HG03039 (cell line): ENCODE measurements around the gene CIAO1.
"Not testable (repeated sequence)": the region's sequence is repeated elsewhere in the genome, so short reads cannot be mapped to it uniquely, and the experiment has no call there.

Source experiments
- ATAC-seq: cut with Tn5 transposase; IDR thresholded peaks from one replicate; pipeline ENCODE4 v1.9.1; 2021; ENCODE audit warnings: mild to moderate bottlenecking, moderate library complexity; ENCODE audit not compliant: unreplicated experiment

CIAO1 gene

DNA sequence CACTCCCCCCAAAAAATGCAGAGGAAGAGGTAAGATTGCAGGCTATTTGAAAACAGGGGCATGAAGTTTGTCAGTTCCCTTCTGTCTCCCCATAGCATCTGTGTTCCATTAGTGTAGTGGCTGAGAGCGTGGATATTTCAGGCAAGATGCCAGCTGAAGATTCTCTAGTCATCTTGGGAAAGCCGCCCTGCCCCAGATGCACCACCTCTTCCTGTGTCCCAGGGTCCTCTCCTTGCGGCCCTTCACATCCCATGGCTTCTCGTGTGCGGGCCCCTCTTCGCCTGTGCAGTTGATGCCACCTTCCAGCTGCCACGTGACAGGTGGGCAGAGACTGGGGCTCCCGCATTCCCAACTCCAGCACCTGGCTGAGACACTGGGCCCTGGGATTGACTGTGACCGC is 16.4 kb upstream of the CIAO1 start:
- ATAC-seq = no peak

DNA sequence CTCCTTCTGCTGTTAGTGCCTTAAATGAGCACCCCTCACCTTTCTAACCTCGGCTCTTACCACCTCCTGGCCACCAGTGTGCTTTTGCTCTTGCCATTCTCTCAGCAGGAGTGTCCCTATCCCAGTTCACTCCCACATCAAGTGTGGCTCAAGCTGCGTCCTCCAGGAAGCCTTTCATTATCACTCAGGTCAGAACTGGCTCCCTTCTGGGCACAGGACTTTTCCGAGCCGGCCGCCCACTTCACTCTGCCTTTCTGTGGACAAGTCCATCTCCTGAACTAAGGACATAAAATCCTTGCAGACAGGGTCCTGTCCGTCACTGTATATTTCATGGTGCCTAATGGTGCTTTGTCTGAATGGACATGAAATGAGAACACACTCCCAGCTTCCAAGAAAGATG is 15.8 kb upstream of the CIAO1 start:
- ATAC-seq = no peak

DNA sequence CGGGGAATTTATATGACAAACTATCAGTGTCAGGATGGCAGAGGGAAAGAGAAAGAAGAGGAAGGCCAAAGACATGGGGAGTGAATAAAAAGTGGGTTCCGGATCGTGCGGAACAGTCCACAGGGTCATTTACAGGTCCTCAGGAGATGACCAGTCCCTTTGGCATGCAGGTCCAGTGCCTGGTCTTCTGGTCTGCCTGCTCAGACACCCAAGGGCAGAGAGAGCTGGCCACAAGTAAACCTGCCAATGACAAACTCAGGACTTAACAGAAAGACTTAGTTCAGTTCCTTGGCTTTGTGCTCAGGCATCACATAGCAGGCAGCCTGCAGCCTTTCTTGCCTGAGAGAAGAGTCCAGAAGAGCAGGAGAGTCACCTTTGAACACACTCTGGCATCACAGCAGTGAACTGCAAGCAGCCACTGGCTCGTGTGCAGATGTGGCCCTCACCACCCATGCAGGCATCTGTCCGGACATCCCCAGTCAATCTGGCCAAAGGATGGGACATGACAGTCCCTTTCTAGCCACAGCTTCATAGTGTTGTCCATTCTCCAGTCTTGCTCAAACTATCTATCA is 14.2 kb upstream of the CIAO1 start:
- ATAC-seq = no peak

DNA sequence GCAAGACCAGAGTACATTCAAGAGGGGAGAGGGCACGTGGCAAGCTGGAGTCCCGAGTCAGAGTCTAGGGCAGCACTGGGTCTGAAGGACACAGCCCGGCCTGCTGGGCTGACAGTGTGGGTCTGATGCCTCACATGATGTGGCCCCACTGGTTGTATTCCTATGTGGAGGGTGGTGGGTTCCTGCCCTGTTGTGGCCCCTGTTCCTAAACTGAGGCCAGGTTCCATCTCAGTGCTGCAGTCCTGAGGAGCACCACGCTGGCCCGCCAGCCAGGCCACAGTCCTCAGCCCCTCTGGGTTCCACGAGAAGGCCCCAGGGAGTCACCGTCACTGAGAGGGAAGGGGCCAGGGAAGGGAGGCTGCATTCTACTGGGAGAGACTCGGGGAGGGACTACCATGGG is 13.5 kb upstream of the CIAO1 start:
- no peak for ATAC-seq

DNA sequence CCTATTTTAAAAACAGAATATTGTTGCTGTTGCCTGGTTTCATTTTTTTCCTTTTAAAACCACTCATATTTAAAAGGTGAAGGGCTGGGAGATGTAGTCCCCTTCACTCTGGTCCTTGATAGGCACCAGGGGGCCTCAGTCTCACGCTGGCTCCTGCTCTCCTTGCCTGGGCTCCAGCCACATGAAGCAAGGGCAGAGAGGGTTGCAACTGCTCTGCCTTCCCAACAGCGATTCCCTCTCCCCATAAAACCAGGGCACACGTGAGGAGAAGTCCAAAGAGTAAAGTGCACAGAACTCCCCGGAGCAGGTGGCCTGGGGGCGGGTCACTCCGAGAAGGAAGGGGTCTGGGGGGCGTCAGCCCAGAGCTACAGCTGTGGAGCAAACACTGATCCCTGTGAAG is 13.0 kb upstream of the CIAO1 start:
- no peak for ATAC-seq

DNA sequence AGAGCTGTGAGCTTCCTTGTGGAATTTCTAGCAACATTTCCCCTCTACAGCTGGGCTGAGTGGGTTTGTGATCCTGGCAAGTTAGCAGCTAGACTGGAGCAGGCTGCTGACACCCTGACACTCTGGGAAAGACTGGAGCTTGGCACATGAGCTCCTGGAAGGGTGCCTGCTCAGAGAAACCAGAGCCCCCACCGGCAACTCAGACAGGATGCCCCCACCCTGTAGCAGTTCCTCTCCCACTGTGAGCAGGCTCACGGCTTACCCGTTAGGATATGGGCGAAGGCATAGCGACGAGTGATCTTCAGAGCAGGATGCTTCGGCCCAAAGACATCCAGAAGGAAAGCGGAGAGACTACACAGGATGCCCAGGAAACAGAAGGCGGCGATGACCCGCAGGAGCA is 11.5 kb upstream of the CIAO1 start:
- ATAC-seq = no peak

DNA sequence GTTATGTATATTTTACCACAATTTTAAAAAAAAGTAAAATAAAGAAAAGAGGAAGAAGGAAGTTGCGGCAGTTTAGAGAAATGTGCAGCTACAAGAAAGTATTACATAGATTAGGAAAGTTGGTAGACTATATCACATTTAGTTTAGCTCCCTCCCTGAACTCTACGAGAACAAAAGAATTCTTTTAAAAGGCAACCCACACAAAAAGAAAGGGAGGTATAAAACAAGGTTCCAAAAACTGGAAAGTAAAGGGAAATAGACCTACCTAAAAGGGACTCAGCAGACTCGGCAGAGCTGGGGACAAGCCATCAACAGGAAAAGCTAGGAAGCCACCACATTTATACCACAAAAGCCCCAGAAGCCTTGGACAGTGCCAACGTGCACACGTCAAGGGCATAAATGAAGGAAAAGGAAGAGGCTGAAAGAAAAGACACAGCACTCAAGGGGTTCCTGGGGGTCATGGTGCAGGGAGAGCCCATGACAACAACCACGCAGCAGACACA is 9.4 kb upstream of the CIAO1 start:
- ATAC-seq = no peak

DNA sequence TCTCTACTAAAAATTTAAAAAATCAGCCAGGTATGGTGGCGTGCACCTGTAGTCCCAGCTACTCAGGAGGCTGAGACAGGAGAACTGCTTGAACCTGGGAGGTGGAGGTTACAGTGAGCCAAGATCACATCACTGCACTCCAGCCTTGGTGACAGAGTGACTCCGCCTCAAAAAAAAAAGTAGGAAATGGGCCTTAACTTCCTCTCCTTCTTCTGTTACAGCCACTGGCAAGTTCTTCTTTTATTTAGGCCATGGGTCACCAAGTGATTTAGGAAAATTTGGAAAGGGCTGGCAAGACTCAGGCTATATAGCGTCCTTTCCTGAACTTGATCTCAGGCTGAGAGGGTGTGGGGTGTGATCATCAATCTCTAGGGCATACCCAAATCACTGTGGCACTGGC is 8.3 kb upstream of the CIAO1 start:
- ATAC-seq = not testable (repeated sequence)

DNA sequence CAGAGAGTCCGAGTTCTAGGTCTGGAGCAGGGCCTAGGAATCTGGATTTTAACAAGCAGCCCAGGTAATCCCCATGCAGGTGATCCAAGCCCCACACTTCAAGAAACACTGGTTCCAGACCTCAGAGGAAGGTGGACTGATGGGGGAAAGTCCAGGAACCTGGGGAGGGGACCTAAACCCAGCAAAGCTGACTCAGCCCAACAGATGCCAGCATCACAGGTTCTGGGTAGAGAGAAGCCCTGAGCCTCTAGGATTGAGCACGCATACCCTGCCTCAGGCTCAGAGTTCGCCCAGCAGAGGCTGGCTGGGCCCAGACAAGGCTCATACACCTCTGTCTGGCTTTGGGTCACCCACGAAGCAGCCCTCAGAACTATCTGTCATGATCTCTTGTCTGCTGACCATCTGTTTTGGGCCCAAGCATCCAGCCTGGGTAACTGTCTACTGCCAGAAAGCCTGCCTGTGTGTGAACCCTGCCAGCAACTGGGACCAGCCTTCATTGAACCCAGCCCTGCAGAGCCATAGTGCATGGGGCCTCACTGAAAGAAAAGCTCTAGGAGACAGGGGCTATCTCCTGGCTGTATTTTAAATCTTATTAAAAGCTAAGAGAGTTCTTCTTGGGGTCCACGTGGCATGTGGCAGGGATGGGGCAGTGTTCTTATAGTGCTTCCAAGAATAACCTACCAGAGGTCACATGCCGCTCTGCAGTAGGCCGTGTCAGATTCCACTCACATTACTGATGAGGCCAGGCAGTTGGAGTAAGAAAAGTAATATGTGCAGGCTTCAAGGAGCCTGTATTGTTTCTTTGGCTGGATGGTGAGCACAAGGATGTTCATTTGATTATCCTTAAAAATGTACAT is 7.6 kb upstream of the CIAO1 start:
- ATAC-seq = no peak

DNA sequence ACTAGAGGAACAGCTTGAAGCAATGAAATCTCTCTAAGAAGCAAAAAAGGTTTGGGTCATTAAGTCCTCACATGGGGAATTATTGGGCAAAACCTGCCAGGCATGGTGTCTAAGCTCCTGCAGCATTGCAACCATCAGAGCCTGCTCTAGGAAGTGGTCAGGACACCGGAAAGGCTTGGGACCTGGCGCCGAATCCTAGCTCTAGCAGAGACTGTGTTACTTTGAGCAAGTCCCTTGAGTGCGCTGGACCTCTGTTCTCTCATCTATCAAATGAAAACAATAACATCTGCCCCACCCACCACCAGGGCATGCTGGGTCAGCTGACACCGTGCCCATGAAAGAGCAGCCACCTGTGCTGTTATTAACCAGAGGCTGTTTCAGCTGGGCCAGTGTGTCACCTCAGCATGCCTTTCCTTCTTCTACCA is 6.5 kb upstream of the CIAO1 start:
- no peak for ATAC-seq

DNA sequence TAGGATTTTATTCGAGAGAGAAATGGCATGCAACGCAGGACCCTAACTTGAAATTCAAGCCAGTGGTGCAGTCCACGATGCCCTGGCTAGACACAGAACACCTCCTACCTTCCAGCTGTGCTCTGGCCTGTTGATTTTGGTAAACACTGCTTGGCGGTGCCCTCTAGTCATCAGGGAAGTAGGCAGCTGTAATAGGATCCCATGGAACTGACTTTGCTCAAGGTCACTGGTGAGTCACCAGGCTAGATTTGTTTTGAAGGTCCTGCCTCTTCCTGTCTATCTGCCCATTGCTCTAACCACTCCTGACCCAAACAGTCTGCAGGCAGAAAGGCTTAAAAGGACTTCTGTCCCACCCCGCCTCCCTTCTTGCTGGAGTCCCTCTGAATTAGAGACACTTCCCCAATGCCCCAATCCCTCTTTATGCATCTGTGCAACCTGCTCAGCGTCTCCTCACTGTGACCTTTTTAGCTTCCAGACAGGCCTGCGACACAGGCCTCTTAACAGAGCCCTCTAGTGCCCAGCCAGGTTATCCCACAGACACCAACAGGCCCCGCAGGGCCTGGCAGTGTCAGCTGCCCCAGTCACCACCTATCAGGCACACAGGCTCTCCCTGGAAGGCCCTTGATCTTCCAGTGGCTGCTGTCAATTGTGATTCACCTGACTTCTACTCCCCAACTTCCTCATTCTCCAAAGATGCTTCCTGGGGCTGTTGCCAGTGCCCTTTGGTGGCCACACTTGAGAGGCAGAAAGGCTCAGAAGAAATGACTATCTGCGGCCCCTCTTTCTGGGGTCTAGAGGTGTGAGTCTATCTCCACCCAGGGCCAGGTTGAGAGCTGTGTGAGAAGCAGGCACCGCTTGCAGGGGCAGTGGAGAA is 5.4 kb upstream of the CIAO1 start:
- ATAC-seq = no peak

DNA sequence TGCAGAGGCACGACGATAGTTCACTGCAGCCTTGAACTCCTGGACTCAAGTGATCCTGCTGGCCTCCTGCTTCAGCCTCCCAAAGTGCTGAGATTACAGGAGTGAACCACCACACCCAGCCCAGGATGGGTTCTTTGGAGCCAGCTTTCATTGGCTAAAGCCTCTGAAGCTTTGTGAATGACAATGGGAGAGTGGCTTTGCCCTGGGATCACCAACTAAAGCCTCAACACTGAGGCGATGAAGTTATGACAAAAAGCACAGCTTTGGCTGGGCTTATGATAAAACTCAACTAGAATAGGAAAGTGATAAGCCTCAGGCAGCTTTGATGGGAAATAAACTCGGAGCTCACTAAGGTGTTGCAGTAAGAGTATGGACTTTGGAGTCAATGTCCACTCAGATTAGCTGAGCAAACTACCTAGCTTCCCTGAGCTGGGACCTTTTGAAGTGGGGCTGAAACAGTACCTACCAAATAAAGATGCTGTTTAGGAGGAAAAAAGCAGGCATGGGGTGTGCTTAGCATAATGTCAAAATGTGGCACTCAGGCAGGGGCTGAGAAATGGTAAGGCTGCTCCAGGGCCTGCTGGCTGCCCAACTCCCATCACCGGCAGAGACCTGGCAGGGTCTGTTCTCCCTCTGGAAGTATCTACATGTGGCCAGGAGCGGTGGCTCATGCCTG is 4.6 kb upstream of the CIAO1 start:
- no peak for ATAC-seq

DNA sequence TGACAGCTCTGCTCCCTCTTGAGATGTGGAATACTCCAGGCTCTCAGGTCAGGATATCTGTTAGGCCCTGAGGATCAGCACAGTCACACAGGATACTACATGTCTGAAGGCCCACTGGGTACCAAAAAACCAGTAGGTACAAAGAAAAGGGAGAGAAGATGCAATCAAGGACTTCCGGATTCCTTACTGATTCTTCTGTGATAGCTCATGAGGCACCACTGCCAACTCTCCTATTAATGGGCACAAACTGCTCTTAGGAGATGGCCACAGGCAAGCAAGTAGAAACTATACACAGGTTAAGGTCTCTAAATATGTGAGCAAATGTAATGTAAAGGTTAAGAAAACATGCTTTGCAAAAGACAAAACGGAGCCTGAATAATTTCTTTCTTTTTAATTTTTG is 3.7 kb upstream of the CIAO1 start:
- ATAC-seq = no peak

DNA sequence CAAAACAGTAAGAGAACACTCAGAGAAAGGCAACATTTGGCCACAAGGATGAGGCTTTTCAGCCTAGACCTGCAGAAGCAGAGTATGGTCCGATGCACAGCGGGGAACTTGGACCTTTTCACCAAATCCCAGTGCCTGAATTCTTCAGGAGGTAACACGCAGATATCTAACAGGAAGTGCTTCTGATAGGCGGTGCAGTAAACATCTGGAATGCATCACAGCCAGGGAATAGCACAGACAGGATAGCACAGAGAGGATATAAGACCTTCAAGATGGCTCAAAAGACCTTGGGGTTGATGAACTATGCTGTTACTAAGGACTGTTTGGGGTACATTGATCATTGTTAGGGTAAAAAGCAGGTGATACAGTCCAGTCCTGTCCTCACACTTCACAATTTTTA is 1.9 kb upstream of the CIAO1 start:
- ATAC-seq = no peak

DNA sequence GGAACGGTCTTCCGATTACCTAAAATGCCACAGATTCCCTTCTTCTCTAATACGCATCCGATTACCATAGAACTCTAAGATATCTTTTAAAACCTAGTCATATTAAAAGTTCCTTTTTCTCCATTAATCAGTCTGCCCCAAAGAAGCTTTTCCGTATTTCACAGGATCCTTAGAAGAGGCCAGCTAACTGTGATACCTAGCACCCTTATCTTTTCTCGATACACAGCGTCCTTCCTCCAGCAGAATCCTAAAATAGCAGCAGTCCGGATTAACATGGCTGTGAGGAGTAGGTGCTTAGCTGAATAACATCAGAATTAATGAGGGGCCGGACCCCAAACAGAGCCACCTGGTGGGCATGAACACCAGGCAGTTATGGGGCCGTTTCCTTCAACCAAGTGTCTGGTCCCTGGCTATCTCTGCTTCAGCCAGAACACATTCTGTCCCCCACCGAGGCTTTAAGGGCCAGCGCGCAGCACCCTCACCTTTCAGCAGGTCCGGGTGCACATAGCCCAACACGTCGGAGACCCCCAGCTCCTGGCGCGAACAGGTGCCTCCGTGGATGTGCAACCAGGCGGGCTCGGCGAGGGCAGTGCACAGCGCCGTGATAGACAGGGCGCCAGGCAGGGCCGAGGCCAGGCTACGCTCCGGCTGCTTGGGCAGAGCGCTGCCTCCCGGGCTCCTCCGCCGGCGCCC is 1.2 kb upstream of the CIAO1 start:
- peak; percentile 4 for ATAC-seq

DNA sequence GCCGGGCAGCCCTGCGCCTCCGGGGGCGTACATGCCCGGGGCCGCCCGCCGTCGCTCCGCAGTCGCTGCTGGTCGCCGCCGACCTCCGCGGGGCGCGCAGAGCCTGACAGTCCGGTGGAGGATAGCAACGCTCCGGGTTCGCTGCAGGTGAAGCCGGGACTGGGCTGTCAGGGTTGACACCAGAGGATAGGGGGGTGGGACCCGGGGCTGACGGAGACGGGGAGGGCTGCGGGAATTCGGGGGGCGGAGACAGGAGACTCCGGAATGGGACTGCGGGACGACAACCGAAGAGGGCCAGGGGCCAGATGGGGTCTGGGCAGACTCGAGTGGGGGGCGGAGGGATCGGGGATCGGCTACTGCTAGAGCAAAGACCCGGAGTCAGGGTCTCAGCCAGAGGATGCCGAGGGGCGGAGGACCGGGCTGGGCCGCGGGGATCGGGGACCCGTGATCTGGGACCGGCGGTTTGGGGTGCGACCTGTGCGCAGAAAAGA is 631 bp upstream of the CIAO1 start:
- ATAC-seq = peak; percentile 15

DNA sequence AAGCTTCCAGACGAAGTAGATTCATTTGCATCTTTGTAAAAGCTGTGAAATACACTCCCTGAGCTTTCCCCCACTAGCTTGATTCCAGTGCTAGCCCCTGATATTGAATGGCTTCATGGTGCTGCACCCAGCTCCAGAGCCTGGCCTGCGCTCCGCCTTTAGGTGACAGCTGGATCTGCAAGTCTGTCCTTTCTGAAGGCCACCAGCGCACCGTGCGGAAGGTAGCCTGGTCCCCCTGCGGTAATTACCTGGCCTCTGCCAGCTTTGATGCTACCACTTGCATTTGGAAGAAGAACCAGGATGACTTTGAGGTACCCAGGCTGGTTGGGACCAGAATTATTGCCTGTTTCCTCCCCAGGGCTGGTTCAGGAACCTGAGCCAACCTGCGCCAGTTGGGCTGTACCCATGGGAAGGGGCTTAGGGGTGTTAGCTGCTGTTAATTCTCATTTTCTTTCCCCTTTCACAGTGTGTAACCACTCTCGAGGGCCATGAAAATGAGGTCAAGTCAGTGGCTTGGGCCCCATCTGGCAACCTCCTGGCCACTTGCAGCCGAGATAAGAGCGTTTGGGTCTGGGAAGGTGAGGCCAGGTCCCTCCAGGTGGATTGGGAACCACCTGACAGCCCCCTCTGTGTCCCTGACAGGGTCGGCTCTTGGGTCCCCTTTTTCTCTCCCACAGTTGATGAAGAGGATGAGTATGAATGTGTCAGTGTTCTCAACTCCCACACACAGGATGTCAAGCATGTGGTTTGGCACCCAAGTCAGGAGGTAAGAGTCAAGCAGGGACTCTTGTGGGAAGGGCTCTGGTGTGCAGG is 1.3 kb downstream of the CIAO1 start:
- no peak for ATAC-seq

DNA sequence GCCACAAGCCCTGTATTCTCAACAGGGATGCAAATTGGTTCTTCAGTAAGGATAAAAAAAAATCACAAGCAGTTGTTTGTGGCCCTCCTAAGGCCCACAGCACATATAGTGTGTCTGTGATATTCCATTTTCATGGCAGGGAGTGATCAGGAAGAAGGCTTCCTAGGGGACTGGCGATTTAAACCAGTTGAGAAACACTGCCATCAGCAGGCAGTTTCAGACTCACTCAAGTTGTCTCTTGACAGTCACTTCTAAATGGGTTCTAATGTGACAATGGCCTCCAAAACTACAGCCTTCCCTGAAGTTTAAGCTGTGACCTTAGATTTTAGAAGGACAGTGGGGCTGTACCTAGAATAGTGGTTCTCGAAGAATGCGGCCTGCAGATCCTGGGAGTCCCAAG is 6.0 kb downstream of the CIAO1 start:
- ATAC-seq = no peak

DNA sequence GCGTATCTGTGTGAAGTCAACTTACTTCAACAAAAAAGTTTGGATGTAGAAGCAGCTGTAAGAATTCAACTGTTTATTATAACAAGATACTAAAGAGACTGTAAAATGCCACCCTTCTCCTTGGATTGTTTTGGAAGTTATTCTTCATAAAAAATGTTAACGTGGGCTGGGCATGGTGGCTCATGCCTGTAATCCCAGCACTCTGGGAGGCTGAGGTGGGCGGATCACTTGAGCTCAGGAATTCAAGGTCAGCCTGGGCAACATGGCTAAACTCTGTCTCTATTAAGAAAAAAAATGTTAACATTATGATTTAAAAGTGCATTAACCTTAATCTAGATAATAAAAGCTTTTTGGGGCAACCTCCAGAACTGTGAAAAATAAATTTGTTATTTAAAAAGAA is 7.7 kb downstream of the CIAO1 start:
- ATAC-seq = no peak
